HG03135 (cell line): Measurements from ENCODE around the gene S100A14.
"Not testable (repeated sequence)": the region's sequence is repeated elsewhere in the genome, so short reads cannot be mapped to it uniquely, and the experiment has no call there.

Experiments
- ATAC-seq: cut with Tn5 transposase; IDR thresholded peaks from one replicate; pipeline ENCODE4 v1.9.1; 2021; ENCODE audit warnings: mild to moderate bottlenecking, moderate library complexity; ENCODE audit not compliant: unreplicated experiment

The S100A14 gene

GRCh38 chr1:153588482-153588881 lies 27.6 kb downstream of the S100A14 start:
- ATAC-seq, result no peak

DNA sequence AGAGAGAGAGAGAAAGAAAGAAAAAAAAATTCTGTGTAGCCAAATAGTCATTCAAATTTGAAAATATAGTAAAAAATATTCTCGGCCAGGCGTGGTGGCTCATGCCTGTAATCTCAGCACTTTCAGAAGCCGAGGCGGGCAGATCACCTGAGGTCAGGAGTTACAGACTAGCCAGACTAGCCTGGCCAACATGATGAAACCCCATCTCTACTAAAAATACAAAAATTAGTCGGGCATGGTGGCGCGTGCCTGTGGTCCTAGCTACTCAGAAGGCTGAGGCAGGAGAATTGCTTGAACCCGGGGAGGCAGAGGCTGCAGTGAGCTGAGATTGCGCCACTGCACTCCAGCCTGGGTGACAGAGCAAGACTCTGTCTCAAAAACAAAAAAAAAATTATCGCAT lies 28.1 kb downstream of the S100A14 start:
- ATAC-seq, result not testable (repeated sequence)

DNA sequence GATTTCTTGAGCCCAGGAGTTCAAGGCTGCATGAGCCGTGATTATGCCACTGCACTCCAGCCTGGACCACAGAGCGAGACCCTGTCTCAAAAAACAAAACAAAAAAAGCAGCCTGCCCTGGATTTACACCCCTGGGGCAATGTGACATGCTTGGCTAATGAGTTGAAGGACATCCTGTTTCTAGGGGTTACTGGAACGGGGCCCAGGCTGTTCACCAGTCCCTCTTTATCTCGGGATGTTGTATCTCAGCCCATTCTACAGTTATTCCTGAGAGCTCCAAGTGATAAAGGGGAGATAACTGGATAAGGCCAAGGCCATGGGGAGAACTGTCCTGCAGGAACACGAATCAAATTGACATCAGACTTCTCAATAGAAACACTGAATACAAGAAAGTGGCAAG lies 28.8 kb downstream of the S100A14 start:
- no peak for ATAC-seq

GRCh38 chr1:153586347-153586746 lies 29.8 kb downstream of the S100A14 start:
- no peak for ATAC-seq

GRCh38 chr1:153585006-153585405 lies 31.1 kb downstream of the S100A14 start:
- no peak for ATAC-seq

DNA sequence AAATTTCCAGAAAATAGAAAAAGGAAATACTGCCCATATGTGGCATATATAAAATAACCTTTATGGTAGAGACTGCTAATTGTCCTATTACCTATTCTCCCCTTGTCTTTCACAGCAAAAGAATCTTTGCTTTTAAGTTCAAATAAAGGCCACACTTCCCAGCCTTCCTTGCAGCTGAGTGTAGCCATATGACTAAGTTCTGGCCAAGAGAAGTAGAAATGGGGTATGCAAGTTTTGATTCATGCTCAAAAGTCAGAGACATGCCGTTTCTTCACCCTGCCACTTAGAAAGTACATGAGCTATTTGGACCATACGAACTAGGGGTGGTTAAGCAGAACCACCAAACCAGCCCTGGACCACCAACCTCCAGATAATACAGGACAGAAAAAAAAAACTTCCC lies 32.1 kb downstream of the S100A14 start:
- ATAC-seq, result no peak

- ATAC-seq, result not testable (repeated sequence)
These were observed 32.6 kb downstream of the S100A14 start for GRCh38 chr1:153583514-153583913.

GRCh38 chr1:153582836-153583235 lies 33.3 kb downstream of the S100A14 start:
- ATAC-seq, result not testable (repeated sequence)

DNA sequence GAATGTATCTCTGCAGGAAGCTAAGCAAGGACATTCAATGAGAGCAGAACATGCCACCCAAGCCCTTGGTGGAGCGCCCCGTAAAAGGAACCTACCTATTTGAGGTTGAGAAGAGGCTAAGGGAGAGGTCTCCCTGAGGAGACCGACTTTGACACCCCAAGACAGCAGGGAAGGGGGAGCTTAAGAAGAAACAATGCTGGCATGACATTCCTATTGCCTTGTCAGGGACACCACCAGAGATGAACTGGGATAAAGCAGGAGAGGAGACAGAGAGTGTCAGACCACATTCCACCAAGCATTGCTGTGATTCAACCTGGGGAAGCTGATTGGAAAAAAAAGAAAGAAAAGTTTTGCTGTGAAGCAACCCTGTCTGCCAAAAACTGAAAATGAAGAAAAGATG lies 37.2 kb downstream of the S100A14 start:
- ATAC-seq, result no peak

DNA sequence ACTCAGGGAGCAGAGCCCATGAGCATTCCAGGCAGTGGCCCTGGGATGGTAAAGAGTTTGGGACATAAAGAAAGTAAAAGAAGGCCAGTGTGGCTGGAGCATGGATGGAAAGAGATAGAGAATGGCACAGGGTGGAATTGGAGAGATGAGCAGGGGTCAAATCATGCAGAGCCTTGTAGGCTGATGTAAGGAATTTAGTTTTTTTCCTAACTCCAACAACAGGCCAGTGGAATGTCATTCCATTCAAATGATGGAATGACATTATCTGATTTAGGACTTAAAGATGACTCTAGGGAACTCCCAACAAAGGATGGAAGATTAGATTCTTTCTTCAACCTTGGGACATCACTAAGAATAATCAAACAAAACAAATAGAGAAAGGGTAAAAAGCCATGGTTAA lies 37.6 kb downstream of the S100A14 start:
- ATAC-seq, result no peak

GRCh38 chr1:153577624-153578051 lies 38.5 kb downstream of the S100A14 start:
- ATAC-seq, result no peak

DNA sequence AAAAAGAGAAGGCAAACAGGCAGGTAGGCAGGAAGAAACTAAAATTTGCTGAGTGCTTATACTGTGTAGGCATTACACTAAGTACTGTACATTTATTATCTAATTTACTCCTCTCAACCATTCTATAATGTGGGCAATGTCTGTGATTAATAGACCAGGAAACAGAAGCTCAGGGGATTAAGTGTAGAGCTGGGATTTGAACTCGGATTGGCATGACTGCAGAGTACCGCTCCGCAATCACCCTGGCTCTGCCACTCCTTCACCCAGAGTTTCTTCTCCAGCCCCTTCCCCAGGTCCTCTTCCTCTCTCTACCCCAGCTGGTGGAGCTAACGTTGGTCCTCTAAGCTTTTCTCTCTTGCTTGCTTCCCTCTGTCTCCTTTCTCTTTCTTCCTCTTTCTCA lies 39.0 kb downstream of the S100A14 start:
- no peak for ATAC-seq

GRCh38 chr1:153575497-153575896 lies 40.6 kb downstream of the S100A14 start:
- not testable (repeated sequence) for ATAC-seq

- not testable (repeated sequence) for ATAC-seq
These were observed 41.0 kb downstream of the S100A14 start for GRCh38 chr1:153575081-153575491.

DNA sequence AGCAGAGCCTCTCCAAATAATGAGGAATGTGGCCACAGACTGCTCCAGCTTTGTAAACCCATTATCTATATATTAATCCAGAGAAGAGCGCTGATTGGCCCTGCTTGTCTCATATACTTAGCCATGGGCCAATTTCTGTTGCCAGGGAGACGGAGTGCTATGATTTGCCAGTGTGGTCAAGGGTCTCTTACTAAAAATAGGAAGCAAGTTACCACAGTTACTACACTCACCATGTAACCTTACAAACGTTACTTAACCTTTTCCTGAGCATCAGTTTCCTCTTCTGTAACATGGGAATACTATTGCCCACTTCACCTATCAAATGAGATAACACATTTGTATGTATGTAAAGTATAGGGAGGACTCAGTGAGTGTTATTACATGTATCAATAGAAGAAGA lies 42.8 kb downstream of the S100A14 start:
- no peak for ATAC-seq

DNA sequence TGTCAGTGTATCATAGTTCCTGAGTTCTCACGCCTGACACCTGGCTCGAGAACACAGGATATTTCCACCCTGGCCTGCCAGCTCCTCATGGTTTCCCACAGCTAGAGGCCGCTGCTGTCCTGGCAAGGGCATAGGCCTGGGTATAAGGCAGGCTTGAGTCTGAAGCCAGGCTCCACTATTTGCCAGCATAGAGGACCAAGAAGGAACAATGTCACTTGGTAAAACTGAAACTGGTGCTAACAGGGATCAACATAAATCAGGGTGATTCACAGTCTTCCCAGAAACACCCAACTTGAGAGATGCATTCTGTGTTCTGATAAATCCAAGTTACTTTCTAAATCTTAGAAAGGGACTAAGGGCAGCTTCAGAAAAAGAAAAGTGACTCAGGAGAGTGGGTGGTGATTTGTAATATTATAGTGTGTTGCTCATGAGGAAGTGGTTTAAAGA lies 43.5 kb downstream of the S100A14 start:
- ATAC-seq, result no peak

DNA sequence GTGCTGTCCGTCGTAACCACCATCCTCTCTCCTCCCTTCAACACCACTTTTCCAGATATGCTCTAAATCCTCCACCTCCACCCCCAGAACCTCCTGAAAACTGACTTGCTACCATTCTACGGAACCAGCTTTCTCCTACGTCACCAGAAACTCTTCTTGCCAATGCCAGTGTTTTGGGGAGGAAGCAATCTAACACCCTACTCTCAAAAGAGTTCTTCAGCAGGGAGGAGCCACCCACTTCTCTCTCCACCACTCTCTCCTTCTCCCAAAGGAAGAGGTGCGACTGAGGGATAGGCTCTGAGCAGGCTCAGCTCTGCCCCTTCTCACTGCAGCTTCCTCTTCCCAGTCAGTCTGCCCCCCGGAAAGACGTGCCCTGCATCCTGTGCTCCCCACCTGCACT lies 44.4 kb downstream of the S100A14 start:
- ATAC-seq, result no peak

DNA sequence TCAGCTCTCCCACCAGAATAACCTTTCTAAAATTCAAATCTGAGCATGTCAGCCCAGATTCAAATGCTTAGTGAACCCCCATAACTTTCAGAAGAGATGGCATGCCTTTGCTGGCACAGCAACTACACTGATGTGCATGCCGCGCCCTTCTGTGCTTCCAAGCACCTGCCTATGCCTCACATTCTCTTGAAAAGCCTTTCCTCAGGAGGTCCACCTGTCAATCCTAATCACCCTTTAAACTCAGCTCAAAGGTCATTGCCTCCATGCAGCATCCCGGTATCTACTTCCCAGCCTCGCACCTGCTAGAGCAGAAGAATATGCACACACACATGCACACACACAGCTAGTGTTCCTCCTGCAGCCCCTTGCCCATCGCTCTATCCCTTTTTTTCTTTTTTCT lies 45.3 kb downstream of the S100A14 start:
- no peak for ATAC-seq

DNA sequence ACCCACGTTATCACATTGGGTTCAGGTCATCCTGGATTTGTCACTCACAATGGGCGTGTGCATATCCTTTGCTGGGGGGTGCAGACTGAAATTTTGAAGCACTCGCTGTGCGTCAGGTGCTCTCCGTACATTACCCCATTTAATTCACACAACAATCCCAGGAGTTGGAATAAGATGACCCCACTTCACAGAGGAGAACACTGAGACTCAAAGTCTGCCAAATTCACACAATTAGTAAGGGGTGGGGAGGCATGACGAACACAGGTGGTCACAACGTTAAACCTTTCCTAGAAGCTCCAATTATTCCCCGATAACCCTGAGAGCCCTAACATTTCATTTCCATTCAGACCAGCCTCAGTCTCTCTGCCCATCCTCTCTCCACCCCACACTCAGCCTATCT lies 46.7 kb downstream of the S100A14 start:
- ATAC-seq, result no peak

DNA sequence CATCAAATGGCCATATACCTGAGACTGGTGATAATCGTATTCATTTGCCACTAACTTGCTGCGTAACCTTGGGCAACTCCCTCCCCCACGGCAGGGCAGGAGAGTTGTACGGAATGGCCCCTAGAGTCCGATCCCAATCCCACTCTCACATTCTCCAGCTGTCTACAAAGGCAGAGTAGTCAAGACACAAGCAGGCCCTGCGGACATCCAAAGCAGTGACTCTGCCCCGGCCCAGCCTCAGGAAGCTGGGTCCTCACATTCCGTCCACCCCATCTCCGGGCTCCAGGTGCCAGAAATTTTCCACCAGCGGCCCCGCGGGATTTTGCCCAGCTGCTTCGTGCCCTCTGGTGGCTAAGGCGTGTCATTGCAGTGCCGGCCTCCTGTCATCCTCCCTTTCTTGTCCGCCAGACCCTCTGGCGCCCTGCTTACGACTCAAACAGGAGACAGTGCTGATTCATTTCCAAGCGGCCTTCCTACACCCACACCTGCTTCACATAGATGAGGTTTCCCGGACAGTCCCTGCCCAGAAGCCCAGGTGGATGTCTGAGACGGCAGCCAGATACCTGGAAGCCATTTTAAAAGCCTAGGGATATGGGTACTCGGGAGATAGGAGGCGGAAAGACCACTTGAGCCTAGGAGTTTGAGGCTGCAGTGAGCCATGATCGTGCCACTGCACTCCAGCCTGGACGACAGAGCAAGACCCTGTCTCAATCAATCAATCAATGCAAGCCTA lies 47.6 kb downstream of the S100A14 start:
- no peak for ATAC-seq

DNA sequence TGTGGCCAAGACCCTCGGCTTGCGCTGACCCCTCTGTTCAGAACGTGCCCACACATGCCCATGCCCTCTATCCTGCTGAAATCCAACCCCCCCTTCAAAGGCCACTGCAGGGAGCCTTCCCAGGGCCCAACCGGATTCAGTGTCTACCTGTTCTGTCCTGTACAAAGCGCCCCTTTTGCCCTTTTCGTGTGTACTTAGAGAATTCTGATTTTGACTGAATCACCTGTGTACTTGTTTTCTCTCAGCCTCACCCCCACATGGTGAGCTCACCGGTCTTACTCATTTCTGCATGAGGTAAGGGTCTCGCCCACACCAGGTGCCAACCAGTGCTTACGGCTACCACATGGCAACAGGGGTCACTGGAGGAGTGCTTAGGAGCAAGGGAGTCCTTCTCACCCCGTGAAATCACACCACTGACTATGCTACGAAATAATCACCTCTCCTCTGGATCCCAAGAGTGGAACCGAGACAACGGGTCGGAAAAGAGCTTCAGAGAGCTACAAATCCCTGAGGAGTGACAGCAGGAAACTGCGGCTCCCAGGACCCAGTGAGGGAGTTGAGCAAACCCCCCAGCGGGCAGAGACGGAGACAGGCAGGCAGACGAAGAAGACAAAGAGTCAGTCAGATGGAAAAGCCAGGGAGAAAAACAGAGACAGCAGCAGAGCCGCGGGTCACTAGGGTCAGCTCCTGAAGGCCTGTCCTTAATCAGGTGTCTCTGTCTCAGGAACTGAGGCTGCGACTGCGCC lies 48.3 kb downstream of the S100A14 start:
- ATAC-seq, result no peak
